NCI-H1694 (cell line): ENCODE data around the gene ALDH18A1.
A peak's percentile ranks its signal among the peaks of the same experiment; 100 is the strongest.

Experiments used
- DNase-seq: peaks from one replicate; lab custom pipeline; 2025; lab: John Stamatoyannopoulos, UW

The ALDH18A1 gene

DNA sequence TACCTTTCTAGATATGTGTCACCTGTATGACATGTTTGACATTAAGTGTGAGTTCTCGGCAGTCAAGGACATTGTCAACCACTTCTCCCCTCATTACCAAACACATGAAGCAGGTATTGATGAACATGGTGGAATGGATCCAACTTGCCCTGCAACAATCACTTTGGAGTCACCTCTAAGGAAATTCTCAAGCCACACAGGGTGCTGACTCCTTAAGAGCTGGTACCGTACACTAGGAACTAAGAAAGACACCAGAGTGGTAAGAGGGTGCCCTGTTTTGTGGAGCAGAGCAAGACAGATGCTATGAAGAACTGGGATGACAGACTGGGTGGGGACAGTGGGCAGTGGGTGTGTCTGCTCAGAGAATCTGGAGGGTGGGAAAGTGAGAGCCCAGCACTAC is 77.9 kb downstream of the ALDH18A1 start:
- DNase-seq = no peak

DNA sequence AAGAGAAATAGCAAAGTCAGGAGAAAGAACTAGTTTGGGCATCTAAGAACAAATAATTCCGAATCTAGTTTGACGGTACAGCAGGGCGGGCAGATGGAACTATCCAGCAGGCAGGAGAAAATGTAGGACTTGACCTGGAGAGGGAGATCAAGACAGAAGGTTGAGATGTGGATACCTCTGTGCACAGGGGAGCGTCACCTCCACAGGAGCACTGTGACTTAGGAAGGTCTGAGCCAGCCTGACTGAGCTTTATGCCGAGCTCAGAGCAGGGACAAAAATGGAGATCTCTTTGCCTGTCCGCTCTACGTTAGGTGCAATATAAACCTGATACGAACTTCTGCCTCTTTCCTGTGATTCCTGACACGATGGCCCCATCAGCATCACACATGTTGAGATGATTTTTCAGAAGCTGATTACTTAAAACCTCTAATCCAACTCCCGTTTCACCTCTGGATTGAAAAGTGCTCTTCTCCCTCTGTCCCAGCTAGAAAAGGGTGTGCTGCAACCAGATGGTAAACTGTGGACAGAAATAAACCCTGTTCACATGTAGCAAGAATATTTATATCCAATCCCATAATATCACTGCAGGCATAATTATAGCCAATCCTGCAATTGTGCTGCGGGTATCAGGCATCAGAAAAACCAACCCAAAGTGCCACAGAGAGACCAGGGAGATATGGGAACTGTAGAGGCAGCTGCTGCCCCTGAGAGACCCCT is 81.7 kb downstream of the ALDH18A1 start:
- DNase-seq = no peak

DNA sequence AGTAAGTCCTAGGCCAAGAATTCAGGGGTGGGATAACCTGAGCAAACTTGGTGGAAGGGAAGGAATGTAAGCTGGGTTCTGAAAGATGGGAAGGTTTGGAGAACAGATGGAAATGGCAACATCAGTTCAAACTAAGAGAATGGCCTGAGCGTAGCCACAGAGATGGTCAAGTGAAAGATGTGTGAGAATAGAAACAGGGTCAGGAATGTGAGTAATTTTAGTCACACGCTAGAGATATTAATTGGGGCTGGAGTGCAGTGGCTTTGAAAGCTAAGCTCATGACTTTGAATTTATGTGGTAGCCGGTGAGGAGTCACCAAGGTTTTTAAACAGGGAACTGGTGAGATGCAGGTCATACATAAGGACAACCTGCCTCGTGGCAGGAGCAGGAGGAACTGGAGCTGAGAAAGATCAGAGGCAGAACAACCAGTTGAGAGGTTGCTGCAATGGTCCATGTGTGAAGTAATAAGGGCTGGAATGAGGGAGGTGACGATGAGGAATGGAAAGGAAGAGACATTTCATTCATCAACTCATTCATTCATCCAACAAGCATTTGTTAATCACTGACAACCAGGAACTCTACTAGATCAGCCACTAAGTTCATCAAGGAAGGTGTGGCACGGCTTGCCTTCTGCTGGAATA is 82.4 kb downstream of the ALDH18A1 start:
- no peak for DNase-seq

DNA sequence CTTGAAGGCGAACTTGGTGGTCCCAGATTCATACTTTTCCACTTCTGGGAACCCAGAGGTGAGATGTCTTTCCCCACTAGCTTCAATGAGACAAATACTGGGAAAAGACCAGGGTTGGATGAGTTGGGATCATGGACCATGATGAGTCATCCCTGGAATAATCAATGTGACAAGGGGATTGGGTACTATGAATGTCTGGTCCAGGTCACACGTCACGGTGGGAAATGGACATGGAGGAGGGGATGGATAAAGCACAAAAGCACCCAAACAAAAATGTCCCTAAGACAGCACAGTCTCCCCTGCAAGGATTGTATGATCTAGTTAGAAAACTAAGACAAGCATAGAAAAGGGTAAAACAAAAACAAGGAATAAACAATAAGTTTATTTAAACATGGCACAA is 83.0 kb downstream of the ALDH18A1 start:
- no peak for DNase-seq

DNA sequence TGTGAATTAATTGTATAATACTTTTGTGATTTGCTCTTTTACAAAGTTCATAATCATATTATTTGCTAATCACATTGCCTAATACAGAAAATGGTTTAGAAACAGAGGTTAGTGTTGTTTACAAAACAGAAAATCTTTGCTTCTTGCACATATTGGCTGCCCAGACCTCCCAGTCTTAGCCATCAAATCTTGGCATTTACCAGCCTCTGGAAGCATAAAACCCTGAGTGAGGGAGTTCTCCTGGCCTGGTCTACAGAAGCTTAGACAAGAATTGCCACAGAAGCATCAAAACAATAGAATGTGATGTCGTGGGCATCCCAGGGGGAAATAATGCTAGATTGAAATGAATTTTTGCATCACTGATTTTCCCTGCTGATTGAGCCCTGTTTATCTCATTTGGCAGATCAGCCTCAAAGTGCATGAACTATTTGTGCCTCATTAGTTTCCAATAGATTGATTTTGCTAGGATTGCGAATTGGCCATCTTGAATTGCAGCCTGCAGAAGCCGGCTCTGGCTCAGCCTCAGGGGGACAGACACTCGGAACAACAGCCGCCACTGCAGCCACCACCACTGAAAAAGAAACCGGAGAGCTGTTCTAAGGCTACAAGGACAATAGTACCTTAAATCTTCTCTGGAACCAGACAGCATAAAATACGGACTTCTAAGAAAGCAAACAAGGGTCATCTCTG is 84.2 kb downstream of the ALDH18A1 start:
- DNase-seq = no peak

DNA sequence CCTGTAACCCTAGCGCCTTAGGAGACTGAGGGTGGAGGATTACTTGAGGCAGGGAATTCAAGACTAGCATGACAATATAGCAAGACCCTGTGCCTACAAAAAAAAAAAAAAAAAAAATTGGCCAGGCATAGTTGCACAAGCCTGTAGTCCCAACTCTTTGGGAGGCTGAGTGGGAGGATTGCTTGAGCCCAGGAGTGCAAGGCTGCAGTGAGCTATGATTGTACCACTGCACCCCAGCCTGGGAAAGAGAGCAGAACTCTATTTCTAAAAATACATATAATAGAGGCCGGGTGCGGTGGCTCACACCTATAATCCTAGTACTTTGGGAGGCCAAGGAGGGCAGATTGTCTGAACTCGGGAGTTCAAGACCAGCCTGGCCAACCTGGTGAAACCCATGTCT is 85.1 kb downstream of the ALDH18A1 start:
- DNase-seq = no peak

DNA sequence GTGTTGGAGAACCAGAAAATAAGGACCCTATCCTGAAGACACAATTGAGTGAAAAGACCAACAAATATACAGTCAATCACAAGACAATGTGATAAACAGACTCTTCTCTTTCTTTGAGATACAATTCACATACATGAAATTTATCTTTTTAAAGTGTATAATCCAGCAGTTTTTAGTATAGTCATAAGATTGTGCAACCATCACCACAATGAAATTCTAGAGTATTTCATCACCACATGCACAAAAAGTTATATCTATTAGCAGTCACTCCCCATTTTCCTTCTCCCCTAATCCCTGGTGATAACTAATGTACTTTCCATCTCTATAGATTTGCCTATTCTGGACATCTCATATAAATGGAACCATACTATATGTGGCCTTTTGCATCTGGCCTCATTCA is 87.1 kb downstream of the ALDH18A1 start:
- no peak for DNase-seq

DNA sequence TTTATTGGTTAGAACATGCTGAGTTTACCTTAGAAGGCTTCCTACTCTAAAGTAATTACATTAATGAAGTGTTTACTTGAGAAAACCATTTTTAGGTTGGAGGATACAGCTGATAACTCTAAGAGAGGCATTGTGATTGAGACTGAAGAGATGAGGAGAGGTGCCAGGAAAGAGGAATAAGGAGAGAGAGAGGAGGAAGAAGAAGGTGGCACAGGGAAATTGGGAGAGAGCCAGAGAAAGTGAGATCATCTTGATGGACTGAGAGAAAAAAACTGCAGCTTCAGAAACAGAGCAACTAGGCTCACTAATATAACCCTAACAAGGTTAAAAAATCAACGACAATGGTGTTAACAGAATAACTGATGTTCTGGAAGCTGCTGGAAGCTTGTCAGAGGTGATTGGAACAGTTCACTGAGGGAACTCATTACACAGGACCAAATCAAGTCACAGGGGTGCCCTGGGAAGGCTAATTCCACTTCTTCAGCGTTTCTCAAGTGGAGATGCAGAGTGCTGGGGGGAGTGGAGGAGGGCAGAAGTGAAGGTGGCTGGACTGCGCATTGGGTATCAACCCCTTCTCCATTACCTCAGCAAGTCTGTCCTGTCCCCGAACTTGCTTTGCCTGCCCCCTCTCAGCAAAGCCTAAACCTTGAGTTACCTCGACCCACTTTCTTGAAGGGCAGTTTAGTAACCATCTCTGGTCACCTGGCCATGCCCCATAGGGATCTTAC is 88.4 kb downstream of the ALDH18A1 start:
- no peak for DNase-seq

DNA sequence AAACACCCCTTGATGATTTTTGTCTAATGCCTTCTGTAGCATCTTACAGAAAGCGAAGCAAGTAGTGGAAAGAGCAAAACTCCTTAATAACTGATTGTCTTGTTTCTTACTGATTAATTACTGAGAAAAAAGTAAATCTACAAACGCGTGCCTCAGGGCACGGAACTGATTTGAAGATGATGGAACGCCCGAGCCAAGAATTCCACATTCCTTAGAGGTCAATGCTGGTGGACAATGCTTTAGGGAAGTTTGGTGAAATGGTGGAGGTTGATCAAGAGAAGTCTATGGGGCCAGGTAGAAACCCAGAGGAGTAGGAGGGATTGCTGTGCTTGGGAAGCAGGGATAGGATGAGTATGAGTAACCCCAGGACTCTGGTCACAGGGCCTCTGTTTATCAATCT is 90.4 kb downstream of the ALDH18A1 start:
- DNase-seq = no peak

DNA sequence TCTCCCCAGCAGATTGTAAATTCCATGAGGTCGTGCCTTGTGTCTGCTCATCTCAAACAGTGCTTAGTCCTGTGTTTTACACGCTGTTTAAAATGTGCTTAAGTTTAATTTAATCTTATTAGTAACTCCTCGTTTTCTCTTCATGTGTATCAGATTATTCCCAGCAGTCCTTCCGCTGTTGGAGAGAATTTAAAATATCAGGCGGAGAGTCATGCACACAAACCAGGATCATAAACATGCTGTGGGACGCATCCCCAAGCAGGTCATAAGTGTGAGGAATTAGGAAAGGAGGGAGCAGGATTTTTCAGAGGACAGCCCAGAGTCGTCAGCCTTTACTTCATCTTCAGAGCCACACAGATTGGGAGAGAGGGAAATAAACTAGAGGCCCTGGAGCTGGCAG is 91.2 kb downstream of the ALDH18A1 start:
- DNase-seq = no peak

DNA sequence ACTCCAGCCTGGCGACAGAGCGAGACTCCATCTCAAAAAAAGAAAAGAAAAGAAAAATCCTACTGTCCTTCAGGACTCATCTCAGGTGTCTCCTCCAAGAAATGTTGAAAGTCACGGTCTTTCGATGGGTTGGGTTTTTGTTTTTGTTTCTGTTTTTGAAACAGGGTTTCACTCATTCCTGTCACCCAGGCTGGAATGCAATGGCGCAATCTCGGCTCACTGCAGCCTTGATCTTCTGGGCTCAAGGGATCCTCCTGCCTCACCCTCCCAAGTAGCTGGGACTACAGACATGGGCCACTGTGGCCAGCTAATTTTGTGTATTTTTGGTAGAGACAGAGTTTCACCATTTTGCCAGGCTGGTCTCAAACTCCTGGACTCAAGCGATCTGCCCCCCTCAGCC is 92.2 kb downstream of the ALDH18A1 start:
- no peak for DNase-seq

DNA sequence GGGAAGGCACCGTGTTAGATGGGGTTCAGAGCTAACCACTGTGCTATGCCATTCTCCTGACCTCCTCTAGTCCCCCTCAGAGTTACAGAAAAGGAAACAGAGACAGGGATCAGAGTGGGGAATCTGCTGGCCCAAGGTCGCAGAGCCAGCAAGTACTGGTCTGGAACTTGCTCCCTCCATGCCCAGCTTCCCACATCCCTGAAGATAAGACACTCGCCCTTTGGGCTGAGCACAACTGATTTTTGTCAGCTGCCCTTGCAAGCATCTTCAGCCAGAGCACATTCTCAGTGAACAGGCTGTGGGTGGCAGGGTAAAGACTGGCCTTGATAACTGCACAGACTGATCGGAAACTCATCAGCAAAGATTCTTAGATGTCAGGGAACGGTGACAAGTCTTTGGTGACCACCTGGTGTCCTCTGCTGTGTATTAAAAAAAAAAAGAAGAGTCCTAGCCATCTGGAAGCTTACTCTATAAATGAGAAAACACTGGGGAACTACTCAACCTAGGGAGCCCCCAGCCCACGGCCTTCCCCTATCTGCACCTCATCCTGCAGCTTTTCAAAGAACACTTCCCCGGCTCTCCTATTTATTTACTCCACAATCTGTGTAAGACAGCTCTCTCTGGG is 94.1 kb downstream of the ALDH18A1 start:
- DNase-seq = no peak

DNA sequence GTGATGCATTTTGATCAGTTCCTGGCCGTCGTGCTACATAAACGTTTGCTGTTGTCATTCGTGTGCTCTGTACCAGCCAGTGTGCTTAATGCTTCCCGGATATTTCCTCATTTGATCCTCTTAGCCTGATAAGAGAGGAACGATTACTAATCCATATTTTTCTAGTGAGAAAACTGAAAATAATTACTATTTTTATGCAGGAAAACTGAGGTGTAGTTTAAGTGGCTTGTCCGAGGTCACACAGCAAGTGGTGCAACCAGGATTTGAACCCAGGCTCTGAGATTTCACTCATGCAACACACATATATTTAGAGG is 94.7 kb downstream of the ALDH18A1 start:
- no peak for DNase-seq

DNA sequence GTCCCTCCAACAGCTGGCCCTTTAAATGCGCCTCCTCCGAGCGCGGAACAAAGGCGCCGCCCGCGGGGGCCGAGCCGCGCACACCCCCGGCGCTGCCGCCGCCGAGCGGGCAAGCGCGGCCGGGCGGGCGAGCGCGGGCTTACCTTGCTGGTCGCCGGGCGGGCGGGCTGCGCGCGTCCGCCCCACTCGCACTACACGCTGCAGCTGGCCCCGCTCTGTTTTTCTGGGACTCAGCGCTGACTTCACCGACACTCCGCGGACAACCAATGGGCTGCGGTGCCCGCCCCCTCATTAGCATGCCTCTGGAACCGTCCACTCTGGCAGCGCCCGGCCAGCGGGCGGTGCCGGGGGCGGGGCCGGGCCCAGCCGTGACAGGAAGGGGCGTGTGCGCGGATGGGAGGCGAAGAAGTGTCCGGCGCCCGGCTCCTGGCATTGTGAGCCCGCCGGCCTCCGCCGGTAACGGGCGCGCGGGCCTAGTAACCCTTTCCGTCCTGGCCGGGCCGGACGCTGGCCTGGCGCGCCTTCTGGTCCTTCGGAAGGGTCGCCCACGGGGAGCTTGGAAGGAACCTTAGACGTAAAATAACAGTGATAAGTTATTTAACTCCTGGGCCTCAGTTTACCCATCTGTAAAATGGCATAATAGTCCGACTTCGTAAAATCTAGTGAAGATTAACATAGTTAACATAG is 95.2 kb downstream of the ALDH18A1 start, which contains the start of gene SORBS1:
SORBS1 (minus strand) TSS at position 195 of the 687 bp plus-strand sequence. CDS start 120,236 bp downstream, outside the sequence.
- DNase-seq = peak; percentile 68

DNA sequence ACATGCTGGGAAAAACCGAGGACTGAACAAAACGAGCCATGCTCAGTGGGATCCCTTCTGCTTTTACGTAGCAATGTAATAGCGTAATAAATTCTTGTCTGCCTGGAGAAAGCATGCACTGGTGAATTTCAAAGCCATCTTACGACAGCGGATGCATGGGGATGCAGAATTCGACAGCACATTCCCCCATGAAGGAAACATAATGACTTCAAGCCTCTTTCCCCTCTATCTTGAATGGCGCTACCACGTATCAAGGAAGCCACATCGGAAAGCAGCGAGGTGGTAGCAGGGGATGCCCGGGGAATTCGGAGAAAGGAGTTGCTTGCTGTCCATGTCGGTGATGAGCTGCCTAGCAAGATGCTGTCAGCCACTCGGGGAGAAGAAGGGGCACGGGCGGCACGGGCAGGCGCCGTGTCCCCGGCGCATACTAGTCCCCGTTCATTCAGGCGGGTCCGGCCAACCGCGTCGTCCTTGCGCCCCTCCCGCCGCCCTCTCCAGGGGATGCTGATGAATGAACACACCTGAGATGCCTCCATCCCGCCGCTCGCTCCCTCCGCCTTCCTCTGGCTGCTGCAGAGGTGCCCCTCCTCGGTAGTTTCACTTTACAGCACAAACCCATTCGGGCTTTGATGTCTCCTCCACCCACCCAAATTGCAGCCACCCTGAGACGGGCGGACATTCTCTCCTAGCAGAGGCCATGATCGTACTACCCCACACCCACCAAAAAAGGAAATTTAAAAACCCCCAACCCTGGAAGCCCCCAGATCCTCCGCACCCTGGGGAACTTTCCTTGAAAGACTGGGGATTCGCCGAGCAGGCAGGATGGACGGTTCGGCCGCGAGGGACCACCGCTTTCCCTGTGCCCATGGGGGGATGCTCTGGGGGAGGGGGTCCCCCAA is 96.0 kb downstream of the ALDH18A1 start:
- no peak for DNase-seq

DNA sequence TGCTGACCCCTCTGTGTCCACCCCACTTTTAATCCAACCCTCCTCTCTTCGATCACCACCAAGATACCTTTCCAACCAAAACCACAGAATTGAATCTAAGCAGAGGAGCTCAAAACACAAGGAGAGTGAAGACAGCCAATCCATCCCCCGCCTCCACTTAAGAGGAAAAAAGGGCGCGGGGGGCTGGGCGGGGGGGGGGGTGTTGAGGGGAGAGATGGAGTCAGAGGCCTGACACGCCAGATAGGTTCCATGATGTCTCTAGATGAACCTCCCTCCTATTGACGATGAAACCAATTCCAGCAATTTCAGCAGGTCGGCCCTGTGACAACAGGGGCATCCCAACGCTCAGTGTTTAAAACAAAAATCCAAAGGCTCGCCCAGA is 96.6 kb downstream of the ALDH18A1 start:
- no peak for DNase-seq

DNA sequence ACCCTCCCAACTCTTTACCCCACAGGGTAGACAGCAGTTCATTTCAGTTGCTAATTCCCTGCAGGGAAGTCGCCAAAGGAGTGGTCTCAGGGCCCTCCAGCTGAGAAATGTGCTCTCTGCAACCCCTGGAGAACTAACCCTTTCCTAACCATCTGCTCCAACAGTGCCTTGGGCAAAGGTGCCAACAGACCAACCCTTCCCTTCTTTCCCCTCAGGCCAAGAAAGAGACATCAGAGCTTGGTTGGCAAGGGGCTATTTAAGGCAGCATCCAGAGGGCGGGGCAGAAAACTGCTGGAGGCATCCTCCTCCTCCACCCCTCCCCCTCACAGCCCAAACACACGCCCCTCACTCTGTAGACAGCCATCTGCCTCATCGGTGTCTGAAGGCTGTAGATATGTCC is 97.0 kb downstream of the ALDH18A1 start:
- DNase-seq = no peak

DNA sequence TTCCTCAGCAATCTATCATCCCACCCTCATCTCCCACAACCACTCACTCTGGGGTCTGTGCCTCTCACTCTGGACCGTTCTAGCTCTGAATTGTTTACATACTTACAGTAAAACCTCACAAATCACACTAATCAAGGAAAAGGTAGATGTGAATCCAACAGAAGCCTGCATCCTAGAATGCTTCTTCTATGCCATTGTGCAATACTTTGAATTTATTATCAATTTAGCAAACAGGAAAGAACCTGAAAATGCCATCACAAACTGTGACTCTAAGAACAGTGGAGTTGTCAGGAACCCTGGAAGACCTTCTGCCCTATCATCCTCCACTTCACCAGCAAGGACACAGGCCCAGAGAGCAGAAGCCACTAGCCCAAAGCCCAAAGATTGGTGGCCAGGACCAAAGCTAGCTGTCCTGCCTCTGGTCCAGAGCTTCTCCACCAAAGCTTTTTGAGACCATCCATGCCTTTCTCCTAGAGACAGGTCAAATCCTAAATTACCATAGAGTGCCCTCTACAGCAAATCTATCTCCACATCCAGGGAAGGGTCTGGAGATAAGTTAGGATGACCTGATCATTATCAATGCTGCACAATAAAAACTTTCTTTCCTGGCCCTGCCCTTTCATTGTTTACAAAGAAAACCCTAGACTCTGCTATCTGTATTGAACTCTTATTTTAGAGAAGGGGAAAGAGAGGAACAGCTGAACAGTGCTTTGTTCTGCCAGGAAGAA is 97.8 kb downstream of the ALDH18A1 start:
- DNase-seq = no peak

DNA sequence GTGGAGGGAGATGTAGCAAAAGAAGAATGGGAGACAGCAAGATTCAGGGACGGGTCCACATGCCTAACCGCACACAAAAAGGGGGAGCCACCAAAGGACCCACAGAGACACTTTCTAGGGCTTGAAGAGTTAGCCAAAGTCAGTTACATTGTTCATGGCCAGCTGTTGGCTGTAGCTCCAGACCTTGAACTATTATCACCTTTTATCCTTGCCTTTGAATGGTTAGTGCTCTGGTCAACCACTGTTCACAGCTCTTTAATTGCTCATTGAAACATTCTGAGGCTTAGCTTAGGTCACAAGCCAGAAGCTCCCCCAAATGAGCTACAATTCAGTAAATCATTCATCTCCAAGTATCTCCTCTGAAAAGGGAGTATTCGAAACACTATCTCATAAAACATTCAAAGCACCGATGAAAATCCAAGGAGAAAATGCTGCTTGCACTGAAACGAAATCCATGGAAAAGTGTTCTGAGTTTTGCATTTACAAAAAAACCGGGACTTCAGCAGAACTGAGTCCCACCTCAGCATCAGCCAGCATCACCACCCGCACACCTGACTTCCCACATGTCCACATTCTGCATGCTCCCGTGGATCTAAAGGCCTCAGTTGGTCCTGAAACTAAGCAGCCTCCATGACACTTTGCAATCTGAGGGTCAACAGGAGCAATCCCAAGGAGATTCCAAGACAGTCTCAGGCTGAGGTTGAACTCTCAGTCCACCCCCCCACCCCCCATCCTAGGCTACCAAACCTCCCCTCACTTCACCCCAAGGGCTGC is 99.3 kb downstream of the ALDH18A1 start:
- no peak for DNase-seq
